Measurements from ENCODE around the gene CTDSP1. TPM values are rescaled to one million over a fixed set of nuclear protein-coding genes. Genes with fewer than 3 reads are reported as not detected.

CTDSP1 gene
- total and polyA plus RNA-seq, 11 donors, result 67.4 to 121 (median 93.8) TPM

DNA sequence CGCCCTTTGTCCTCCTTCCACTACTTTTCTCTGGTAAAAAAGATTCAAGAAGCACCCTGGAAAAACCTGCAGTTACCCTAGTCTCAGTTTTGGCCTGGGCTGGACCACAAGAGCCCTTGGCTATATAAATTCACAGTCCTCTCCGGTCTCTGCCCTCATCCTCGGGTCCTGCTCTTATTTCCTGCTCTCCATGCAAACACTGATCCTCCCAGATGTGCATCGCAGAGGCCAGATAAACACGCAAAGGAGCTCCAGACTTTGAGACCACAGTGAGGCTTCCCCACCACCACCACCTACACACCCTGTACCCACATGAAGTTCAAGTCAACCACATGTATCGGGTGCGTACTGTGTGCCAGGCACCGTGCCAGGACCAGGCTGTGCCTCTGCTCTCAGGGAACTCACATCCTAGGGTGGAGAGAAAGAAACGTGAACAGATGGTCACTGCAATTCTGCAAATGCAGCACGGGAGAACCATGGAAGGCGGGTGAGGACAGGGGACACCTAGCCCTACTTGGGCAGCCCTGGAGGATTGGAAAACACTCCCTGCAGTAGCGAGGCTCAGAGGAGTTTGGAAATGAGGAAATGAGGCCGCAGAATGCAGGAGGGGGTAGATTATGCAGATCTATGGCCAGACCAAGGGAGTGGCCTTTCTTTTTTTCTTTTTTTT, 7.4 kb downstream of the CTDSP1 start:
- H3K9me3 ChIP-seq, result no peaks in the 10 kb centered on the region
- WGBS, 4 donors, result 14 to 20% (median 15%) methylated on average over 13 of the region's 13 CpGs
- peaks cover 3 to 34% (median 33%) of the 10 kb centered on the region in 9 donors for H3K36me3 ChIP-seq
- peak overlapping the region; percentile 79 to 96 (median 92) for H3K27ac ChIP-seq
- H3K27me3 ChIP-seq, result no peaks in the 10 kb centered on the region
- peak; percentile 48 to 84 (median 75) for DNase-seq
- TF ChIP-seq CTCF (IDR thresholded peaks at IDR 0.05) (no peak), POLR2A (IDR thresholded peaks at IDR 0.05) (no peak)
- H3K4me1 ChIP-seq, result peaks cover 9 to 51% (median 39%) of the 10 kb centered on the region in 12 donors
- intact Hi-C loops (cut with DNase I), result loop anchor here in 9 of 10 donors (1.0 to 10.0 kb wide), 14 partner anchors 11 to 265 kb away; partner anchors contain the start of genes BCS1L (in 5 of the 9), ZNF142 (in 5 of the 9), CNOT9 (in 4 of the 9) and USP37 (in 4 of the 9)
- H3K4me3 ChIP-seq, result peak overlapping the region in 11 of 12 donors; percentile 18 to 66 (median 57)
- peak; percentile 21 to 39 (median 26) for ATAC-seq

GRCh38 chr2:218407717-218408116, 8.0 kb downstream of the CTDSP1 start:
- no peak for ATAC-seq
- WGBS, 4 donors, result 86 to 90% (median 87%) methylated on average over 8 of the region's 8 CpGs
- peaks cover 7 to 47% (median 33%) of the 10 kb centered on the region in 12 donors for H3K4me1 ChIP-seq
- TF ChIP-seq POLR2A (IDR thresholded peaks at IDR 0.05), result no peak
- no peak for TF ChIP-seq CTCF (IDR thresholded peaks at IDR 0.05)
- H3K4me3 ChIP-seq, result peak overlapping the region in 1 of 12 donors; percentile 66
- H3K36me3 ChIP-seq, result peaks cover 3 to 28% (median 27%) of the 10 kb centered on the region in 9 donors
- no peaks in the 10 kb centered on the region for H3K27me3 ChIP-seq
- intact Hi-C loops (cut with DNase I), result loop anchor here in 9 of 10 donors (2.0 to 10.0 kb wide), 12 partner anchors 55 to 265 kb away; partner anchors contain the start of genes BCS1L (in 5 of the 9), ZNF142 (in 5 of the 9), CNOT9 (in 3 of the 9) and USP37 (in 3 of the 9)
- peak overlapping the region in 8 of 12 donors; percentile 82 to 96 (median 94) for H3K27ac ChIP-seq
- H3K9me3 ChIP-seq, result no peaks in the 10 kb centered on the region
- no peak for DNase-seq

GRCh38 chr2:218418321-218418716, 18.7 kb downstream of the CTDSP1 start:
- H3K4me1 ChIP-seq, result no peaks in the 10 kb centered on the region
- TF ChIP-seq POLR2A (IDR thresholded peaks at IDR 0.05) (no peak), CTCF (IDR thresholded peaks at IDR 0.05) (no peak)
- H3K36me3 ChIP-seq, result no peaks in the 10 kb centered on the region
- H3K27ac ChIP-seq, result no peak overlapping the region
- H3K9me3 ChIP-seq, result no peaks in the 10 kb centered on the region
- no peak overlapping the region for H3K4me3 ChIP-seq
- H3K27me3 ChIP-seq, result no peaks in the 10 kb centered on the region
- ATAC-seq, result no peak
- intact Hi-C loops (cut with DNase I), result loop anchor here in 2 of 10 donors (5.0 kb wide), 2 partner anchors 39 to 44 kb away; no protein-coding TSS in a partner anchor
- 90 to 96% (median 94%) methylated on average over 4 to 5 of the region's 5 CpGs for WGBS, 4 donors
- no peak for DNase-seq

- H3K36me3 ChIP-seq, result no peaks in the 10 kb centered on the region
- H3K27me3 ChIP-seq, result no peaks in the 10 kb centered on the region
- intact Hi-C loops (cut with DNase I), result loop anchor here in 2 of 10 donors (5.0 kb wide), 2 partner anchors 38 to 43 kb away; no protein-coding TSS in a partner anchor
- H3K9me3 ChIP-seq, result no peaks in the 10 kb centered on the region
- no peak for TF ChIP-seq CTCF (IDR thresholded peaks at IDR 0.05)
- no peak for TF ChIP-seq POLR2A (IDR thresholded peaks at IDR 0.05)
- no peaks in the 10 kb centered on the region for H3K4me1 ChIP-seq
- H3K4me3 ChIP-seq, result no peak within 1 kb of the TSS
- ATAC-seq, result peak in 1 of 4 donors; percentile 19
- H3K27ac ChIP-seq, result no peak within 1 kb of the TSS
- 84 to 90% (median 89%) methylated on average over 9 of the region's 9 CpGs for WGBS, 4 donors
- DNase-seq, result no peak
These were observed 19.2 kb downstream of the CTDSP1 start, which contains the start of gene VIL1 for GRCh38 chr2:218418717-218419458. TSS of gene VIL1 (plus strand) at chr2:218419123. CDS start at chr2:218423779, 4,656 bp downstream.

Data from heart left ventricle (tissue), 16 donors.